Kidney tubule cell (primary cell): Measurements from ENCODE around the gene CRHBP.
"Not testable (repeated sequence)": the region's sequence is repeated elsewhere in the genome, so short reads cannot be mapped to it uniquely, and the experiment has no call there.

Source experiments
- DNase-seq: peaks from one replicate; pipeline ENCODE4 v3.0.0-alpha.2; 2018; ENCODE audit warnings: low spot score

Gene CRHBP

DNA sequence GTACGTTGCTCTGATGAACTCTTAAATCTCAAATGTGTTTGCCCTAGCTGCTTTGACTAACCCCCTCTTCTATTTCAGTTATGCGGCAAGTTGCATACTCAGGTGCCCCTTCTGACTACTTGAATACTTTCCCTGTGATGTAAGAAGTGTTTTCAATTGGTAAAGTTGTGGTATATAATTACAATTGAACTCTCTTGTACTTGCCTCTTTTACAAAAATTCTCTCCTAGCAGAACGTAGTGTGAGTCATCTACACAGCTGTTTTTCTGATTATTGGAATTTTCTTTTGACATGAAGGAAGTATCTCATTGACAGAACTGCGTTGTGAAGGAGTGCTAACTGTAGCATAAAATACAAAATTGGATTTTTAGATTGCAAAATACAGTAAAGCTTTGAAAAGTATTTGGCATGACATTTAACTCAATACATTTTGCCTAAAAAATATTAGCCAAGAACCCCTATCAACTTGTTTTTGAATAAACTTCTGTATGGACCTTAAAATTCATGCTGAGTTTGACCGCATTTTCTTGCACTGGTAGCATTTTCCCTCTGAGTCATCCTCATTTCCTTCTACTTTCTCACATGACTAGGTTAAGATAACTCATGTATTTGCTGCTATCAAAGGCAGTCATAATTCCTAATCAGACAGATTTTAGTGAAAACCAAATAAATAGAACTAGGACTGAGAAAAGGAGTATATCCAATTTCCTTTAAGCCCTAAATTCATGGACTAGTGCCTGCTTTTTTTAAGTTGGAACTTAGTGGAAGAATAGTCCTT is 6.3 kb downstream of the CRHBP start:
- DNase-seq: peak; percentile 60

GRCh38 chr5:76960004-76960625 is 7.3 kb downstream of the CRHBP start:
- no peak for DNase-seq

DNA sequence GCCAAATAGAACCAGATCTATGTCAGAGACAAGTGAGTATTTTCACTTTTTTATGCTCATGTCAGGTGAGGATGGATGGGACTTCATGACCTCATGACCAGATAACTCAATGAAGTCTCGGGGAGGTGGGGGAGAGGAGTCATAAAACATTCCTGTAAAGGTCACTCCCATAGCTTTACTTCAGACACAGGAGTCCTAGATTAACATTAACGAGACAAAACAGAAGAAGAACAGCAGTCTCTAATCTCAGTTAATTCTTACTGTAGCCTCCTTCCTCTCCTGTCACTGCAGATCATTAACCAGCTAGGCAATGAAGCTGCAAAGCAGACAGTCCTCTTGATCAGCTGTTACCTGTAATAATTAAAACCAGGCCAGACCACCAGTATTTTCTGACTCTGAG is 11.2 kb downstream of the CRHBP start:
- DNase-seq: peak; percentile 65

DNA sequence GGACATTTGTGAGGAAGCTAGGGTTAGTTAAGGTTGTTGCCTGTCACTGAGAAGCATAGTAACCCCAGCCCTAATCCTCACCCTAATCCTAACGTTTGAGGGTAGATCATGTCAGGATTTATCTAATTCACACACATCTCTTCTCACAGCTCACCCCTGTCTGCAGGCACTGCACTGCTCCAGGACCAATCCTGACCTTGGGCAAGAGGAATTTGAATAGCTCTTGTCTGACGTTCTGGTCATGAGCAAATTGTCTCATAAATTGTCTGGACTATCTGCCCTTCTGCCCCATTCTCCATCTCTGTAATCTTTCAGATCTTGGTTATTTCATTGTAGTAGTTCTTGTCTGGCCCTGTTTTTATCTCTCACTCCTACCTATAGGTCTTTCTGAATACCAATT is 18.7 kb downstream of the CRHBP start:
- no peak for DNase-seq

GRCh38 chr5:76972689-76973088 is 19.8 kb downstream of the CRHBP start:
- DNase-seq: no peak

GRCh38 chr5:76974785-76975184 is 21.9 kb downstream of the CRHBP start:
- no peak for DNase-seq

DNA sequence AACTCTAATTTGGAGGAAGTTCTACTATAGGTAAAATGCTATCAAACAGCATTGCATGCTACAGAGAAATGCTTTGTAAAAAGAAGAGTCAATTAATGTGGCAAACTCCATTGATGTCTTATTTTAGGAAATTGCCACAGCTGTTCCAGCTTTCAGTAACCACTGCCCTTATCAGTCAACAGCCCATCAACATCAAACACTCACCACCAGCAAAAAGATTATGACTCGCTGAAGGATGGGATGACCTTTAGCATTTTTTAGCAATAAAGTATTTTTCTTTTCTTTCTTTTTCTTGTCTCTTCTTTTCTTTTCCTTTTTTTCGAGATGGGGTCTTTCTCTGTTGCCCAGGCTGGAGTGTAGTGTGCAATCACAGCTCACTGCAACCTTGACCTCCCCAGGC is 26.0 kb downstream of the CRHBP start:
- no peak for DNase-seq

DNA sequence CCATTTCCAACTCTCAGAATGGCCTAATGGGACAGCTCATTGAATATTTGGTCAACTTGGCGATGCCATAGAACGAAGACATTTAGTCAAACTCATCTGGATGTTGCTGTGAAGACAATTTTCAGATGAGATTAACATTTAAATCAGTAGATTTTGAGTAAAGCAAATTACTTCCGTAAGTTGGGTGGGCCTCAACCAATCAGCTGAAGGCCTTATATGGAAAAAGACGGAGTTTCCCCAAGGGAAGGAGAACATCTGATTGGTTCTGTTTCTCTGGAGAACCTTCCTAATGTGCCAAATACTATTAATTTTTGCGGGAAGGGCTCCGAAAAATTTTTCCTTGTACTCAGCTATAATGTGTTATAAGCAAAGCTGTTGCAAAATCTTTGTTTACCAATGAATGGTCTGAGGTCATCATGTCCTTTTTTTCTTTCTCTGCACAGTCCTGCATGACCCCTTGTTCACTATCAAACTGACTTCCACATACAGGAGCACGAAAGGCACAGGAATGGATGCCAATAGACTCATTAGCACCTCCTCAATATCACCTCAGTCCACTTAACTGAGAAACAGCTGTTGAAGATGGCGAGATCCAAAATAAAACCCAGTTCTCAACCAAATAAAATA is 27.8 kb downstream of the CRHBP start:
- no peak for DNase-seq

DNA sequence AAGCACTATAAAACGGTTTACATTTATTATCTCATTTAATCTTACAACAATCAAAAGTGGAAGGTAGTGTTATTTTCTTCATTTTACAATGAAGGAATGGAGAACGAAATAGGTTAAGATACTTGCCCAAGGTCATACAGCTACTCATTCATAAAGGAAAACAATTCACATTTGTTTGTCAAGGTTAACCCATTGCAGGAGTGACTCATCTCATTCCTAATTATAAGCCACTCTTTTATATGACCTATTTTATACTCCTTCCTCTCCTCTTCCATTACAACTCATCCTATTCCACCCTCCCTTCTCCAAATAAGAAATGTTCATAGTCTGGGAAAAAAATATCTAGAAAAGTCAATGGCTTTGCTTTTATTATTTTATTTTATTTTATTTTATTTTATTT is 29.6 kb downstream of the CRHBP start:
- no peak for DNase-seq

DNA sequence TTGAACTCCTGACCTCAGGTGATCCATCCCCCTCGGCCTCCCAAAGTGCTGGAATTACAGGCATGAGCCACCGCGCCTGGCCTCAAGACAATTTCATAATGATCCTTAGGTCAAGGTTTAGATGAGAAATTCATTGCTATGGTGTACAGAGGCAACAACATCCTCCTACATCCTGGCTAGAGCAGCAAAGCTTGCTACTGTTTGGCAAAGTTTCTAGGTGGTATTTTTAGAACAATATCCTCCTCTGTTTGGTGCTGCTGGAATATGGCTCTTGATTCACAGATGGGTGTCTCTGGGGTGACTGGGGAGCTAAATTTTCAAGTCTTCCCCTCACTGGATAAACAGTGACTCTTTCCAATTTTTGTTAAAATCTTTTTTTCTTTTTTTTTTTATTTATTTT is 30.6 kb downstream of the CRHBP start:
- no peak for DNase-seq

GRCh38 chr5:76986825-76987526 is 34.1 kb downstream of the CRHBP start:
- DNase-seq: no peak

DNA sequence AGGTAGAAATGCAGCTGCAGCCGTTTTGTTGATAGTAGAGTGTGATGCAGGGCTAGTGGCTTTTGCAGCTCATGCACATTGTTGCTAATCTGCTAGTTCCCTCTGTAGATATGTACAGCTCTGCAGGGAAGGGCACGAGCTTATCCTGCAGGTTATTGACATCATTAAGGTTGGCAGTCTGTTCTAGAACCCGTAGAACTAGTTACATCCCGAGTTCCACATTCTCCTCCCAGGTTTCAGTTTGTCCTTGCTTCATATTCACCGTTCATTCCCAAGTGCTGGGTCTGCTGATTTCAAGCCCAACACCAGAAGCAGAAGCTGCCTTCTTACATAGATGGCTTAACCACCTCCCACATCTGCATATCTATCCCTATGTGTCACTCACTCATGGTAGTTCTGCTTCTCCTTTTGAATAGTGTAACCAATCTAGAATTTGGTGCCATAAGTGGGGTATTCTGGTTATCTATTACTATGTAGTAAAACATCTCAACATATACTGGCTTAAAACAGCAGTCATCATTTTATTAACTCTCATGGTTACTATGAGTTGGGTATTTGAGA is 38.1 kb downstream of the CRHBP start:
- DNase-seq: peak; percentile 9

DNA sequence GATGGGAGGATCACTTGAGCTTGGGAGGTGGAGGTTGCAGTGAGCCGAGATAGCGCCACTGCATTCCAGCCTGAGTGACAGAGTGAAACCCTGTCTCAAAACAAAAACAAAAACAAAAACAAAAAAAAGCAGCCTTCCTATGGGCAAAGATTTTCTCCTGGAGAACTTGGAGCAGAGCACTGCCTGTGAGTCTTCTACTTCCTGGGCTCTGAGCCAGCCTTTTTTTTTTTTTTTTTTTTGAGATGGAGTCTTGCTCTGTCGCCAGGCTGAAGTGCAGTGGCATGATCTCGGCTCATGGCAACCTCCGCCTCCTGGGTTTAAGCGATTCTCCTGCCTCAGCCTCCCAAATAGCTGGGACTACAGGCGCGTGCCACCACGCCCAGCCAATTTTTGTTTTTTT is 40.6 kb downstream of the CRHBP start:
- not testable (repeated sequence) for DNase-seq

GRCh38 chr5:76994337-76994736 is 41.5 kb downstream of the CRHBP start:
- DNase-seq: no peak

DNA sequence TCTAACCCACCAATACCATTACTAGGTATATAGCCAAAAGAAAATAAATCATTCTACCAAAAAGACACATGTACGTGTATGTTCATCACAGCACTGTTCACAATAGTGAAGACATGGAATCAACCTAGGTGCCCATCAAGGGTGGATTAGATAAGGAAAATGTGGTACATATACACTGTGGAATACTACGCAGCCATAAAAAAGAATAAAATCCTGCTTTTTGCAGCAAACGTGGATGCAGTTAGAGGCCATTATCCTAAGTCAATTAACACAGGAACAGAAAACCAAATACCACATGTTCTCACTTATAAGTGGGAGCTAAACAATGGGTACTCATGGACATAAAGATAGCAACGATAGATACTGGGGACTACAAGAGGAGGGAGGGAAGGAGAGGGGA is 45.4 kb downstream of the CRHBP start:
- not testable (repeated sequence) for DNase-seq

DNA sequence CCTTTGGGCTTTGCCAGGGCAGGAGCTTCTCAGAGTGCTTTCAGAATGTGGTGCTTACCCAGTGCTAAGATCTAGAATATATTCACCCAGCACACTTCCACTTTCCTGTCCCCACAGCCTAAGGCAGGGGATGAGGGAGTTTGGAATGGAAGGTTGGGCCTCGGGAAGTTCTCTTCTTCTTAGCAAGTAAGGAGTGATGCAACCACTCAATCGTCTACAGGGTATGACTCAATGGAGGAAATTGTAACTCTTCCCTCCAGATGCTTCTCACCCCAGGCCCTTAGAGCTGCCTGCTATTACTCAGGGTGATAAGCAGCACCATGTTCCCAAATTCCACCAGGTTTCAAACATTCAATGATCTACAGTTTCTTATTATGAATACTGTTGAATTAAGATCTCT is 46.6 kb downstream of the CRHBP start:
- peak; percentile 77 for DNase-seq

DNA sequence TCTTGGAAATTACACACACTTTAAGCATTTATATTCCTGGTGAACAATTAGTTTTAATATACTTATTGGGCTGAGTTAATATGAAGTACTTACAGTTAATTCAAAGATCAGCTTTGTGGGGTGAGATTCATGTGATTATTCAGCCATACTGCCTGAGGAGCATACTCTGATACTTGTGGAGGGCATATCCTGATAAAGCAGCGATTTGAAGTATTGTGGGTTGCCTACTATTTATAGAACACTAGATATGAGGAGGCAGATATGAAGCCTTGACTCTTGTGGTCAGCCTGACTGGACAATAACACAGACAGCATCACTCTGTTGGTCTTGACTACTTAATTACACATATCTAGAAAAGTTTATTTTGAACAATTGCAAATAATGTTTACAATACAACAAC is 50.4 kb downstream of the CRHBP start:
- no peak for DNase-seq

GRCh38 chr5:77006124-77006523 is 53.3 kb downstream of the CRHBP start:
- DNase-seq: no peak

DNA sequence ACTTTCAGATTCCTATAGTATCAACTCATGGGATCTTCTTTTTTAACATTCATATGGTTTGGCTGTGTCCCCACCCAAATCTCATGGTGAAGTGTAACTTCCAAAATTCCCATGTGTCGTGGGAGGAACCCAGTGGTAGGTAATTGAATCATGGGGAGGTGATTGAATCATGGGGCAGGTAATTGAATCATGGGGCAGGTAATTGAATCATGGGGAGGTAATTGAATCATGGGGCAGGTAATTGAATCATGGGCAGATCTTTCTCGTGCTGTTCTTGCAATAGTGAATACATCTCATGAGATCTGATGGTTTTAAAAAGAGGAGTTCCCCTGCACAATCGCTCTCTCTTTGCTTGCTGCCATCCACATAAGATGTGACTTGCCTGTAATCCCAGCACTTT is 55.6 kb downstream of the CRHBP start:
- DNase-seq: no peak

DNA sequence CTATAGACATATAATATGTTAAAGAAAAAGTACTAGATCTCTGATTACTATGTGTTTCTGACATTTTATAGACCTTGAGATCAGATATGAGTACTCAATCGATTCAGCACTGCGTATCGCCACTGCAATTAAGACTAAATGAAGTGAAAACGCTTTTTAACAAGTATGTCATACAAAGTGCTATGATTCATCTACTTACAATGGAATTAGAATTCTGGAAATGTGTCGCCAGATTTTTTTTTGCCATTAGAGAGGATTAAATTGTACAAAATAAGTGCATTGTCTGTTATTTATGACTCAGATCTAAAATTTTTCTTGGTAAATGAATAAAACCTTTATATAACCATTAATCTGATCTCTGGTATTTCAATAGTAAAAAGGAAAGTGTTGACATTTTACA is 57.4 kb downstream of the CRHBP start:
- DNase-seq: no peak

DNA sequence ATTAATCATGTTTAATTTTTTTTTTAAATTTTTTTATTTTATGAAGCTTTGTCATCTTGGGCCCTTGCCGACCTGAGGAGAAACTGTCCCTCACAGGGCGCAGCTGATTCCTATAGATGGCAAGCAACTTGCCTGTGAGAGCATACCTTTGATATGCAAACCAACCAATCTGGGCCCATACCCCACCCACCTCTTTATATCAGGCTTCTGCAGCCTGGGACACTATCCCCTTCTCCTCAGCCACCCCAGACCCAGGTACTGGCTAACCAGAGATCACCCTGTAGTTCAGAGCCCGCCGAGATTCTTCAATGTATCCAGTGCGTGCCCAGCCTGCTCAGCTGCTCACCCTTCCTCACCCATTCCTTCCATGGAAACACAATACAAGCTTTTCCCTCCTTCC is 58.7 kb downstream of the CRHBP start:
- DNase-seq: no peak

DNA sequence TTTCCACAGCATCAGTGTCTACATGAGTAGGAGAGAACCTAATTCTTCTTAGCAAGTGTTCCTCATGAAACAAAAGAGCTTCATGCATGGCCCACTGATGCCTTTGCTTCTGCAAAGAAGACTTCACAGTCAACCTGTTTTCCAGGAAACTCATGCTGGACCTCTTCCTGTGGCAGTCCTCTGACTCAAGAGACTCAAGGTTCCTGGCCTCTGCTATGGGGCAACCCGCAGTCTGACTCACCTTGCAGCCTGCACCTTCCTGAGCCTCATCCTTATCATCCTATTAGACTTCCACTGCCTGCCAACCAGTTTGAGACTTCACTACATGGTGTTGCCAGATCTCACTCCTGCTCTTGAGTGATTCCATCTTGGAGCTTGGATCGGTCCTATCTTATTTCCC is 59.8 kb downstream of the CRHBP start:
- DNase-seq: peak; percentile 74
